Naive B cell (primary cell): ENCODE data around the gene RYR2. TPM values are rescaled to one million over a fixed set of nuclear protein-coding genes. Genes with fewer than 3 reads are reported as not detected.

ENCODE experiments used
- ATAC-seq, 2 donors: fragments of 150-1000 bp; cut with Tn5 transposase; 2 replicates each; pipeline ENCODE4 v1.10.0; 2021; ENCODE audit warnings: low read depth in 2 of 2, mild to moderate bottlenecking in 2 of 2, moderate library complexity in 2 of 2
- DNase-seq: peaks from one replicate; pipeline ENCODE4 v3.0.0; 2022
- H3K27ac Mint-ChIP-seq, 6 donors: one replicate each; pipeline ENCODE4 v1.8.0; 2020 to 2022; ENCODE audit warnings: mild to moderate bottlenecking in 6 of 6, mixed read lengths in 6 of 6, moderate library complexity in 5 of 6, inconsistent platforms in 2 of 6
- H3K27me3 Mint-ChIP-seq, 3 donors: one replicate each; pipeline ENCODE4 v1.8.0; 2021 to 2022; ENCODE audit warnings: mixed read lengths in 3 of 3, mild to moderate bottlenecking in 1 of 3
- H3K36me3 Mint-ChIP-seq, 2 donors: one replicate each; pipeline ENCODE4 v1.8.0; 2020 to 2022; ENCODE audit warnings: mixed read lengths in 2 of 2, inconsistent platforms in 1 of 2, mild to moderate bottlenecking in 1 of 2
- H3K4me1 Mint-ChIP-seq, 3 donors: one replicate each; pipeline ENCODE4 v1.8.0; 2020 to 2022; ENCODE audit warnings: mixed read lengths in 3 of 3, inconsistent platforms in 1 of 3, mild to moderate bottlenecking in 1 of 3, moderate library complexity in 1 of 3
- H3K4me3 Mint-ChIP-seq, 8 donors: one replicate each; pipeline ENCODE4 v1.8.0; 2020 to 2022; ENCODE audit warnings: mild to moderate bottlenecking in 8 of 8, mixed read lengths in 8 of 8, moderate library complexity in 8 of 8, inconsistent platforms in 2 of 8
- H3K9me3 Mint-ChIP-seq, 7 donors: one replicate each; pipeline ENCODE4 v1.8.0; 2020 to 2022; ENCODE audit warnings: mixed read lengths in 7 of 7, mild to moderate bottlenecking in 5 of 7, inconsistent platforms in 2 of 7, moderate library complexity in 1 of 7
- polyA plus RNA-seq, 6 donors: library from polyadenylated mRNA; unstranded; fragments of 300-500 nt; fragmentation: Illumina TruSeq; gene quantifications; one replicate each; pipeline ENCODE4 v1.2.3, GENCODE V29; 2021; ENCODE audit warnings: low read depth in 6 of 6

The RYR2 gene
- polyA plus RNA-seq, 6 donors from 2014 or later, result 0.09 TPM; not detected in 5

- no peak overlapping the region for H3K27ac Mint-ChIP-seq
- H3K9me3 Mint-ChIP-seq, result peaks cover 0 to 4% (median 0%) of the 10 kb centered on the region in 7 donors
- no peak for DNase-seq
- no peaks in the 10 kb centered on the region for H3K4me1 Mint-ChIP-seq
- no peak for ATAC-seq
- H3K27me3 Mint-ChIP-seq, result peaks cover 4 to 7% (median 7%) of the 10 kb centered on the region in 3 donors
- H3K36me3 Mint-ChIP-seq, result no peaks in the 10 kb centered on the region
- no peak overlapping the region for H3K4me3 Mint-ChIP-seq
Measured at GRCh38 chr1:237179503-237179902, 137.5 kb downstream of the RYR2 start.

- Mint-ChIP-seq H3K36me3 (no peaks in the 10 kb centered on the region), H3K27ac (no peak overlapping the region), H3K27me3 (peaks cover 4 to 7% (median 7%) of the 10 kb centered on the region in 3 donors), H3K4me1 (no peaks in the 10 kb centered on the region), H3K4me3 (no peak overlapping the region), H3K9me3 (peaks cover 0 to 4% (median 0%) of the 10 kb centered on the region in 7 donors)
- DNase-seq (no peak), ATAC-seq (no peak)
Measured at GRCh38 chr1:237180256-237180655, 138.3 kb downstream of the RYR2 start.

- Mint-ChIP-seq H3K4me3 (no peak overlapping the region), H3K27me3 (peaks cover 4 to 7% (median 7%) of the 10 kb centered on the region in 3 donors), H3K9me3 (peaks cover 0 to 4% (median 0%) of the 10 kb centered on the region in 7 donors), H3K4me1 (no peaks in the 10 kb centered on the region), H3K27ac (no peak overlapping the region), H3K36me3 (no peaks in the 10 kb centered on the region)
- no peak for ATAC-seq
- DNase-seq, result no peak
Measured at GRCh38 chr1:237181743-237182317, 139.8 kb downstream of the RYR2 start.

GRCh38 chr1:237183963-237184540 lies 142.1 kb downstream of the RYR2 start:
- no peak overlapping the region for H3K4me3 Mint-ChIP-seq
- no peak for DNase-seq

GRCh38 chr1:237186675-237187074 lies 144.7 kb downstream of the RYR2 start:
- Mint-ChIP-seq H3K4me1 (no peaks in the 10 kb centered on the region), H3K4me3 (no peak overlapping the region), H3K27me3 (peaks cover 0 to 4% (median 0%) of the 10 kb centered on the region in 3 donors), H3K27ac (no peak overlapping the region), H3K36me3 (no peaks in the 10 kb centered on the region), H3K9me3 (peaks cover 0 to 2% (median 0%) of the 10 kb centered on the region in 7 donors)
- ATAC-seq (no peak), DNase-seq (no peak)

More at GRCh38 chr1:237183963-237184540, 142.1 kb downstream of the RYR2 start:
- Mint-ChIP-seq H3K27me3 (peaks cover 4 to 7% (median 7%) of the 10 kb centered on the region in 3 donors), H3K9me3 (peaks cover 0 to 4% (median 0%) of the 10 kb centered on the region in 7 donors), H3K4me1 (no peaks in the 10 kb centered on the region), H3K27ac (no peak overlapping the region), H3K36me3 (no peaks in the 10 kb centered on the region)
- no peak for ATAC-seq

GRCh38 chr1:237187842-237188241 lies 145.9 kb downstream of the RYR2 start:
- no peak overlapping the region for H3K27ac Mint-ChIP-seq
- H3K36me3 Mint-ChIP-seq, result no peaks in the 10 kb centered on the region
- no peak overlapping the region for H3K4me3 Mint-ChIP-seq
- H3K27me3 Mint-ChIP-seq, result peaks cover 0 to 4% (median 0%) of the 10 kb centered on the region in 3 donors
- H3K9me3 Mint-ChIP-seq, result peaks cover 0 to 2% (median 0%) of the 10 kb centered on the region in 7 donors
- no peak for DNase-seq
- no peak for ATAC-seq
- no peaks in the 10 kb centered on the region for H3K4me1 Mint-ChIP-seq

- ATAC-seq (no peak), DNase-seq (no peak)
- H3K9me3 Mint-ChIP-seq, result no peaks in the 10 kb centered on the region
- H3K4me1 Mint-ChIP-seq, result no peaks in the 10 kb centered on the region
- no peaks in the 10 kb centered on the region for H3K27me3 Mint-ChIP-seq
- no peak overlapping the region for H3K4me3 Mint-ChIP-seq
- no peaks in the 10 kb centered on the region for H3K36me3 Mint-ChIP-seq
- no peak overlapping the region for H3K27ac Mint-ChIP-seq
Measured at GRCh38 chr1:237191403-237191802, 149.4 kb downstream of the RYR2 start.

GRCh38 chr1:237197470-237198425 lies 155.8 kb downstream of the RYR2 start:
- Mint-ChIP-seq H3K36me3 (no peaks in the 10 kb centered on the region), H3K9me3 (peaks cover 0 to 2% (median 0%) of the 10 kb centered on the region in 7 donors), H3K27me3 (no peaks in the 10 kb centered on the region), H3K4me1 (no peaks in the 10 kb centered on the region), H3K27ac (no peak overlapping the region), H3K4me3 (no peak overlapping the region)
- ATAC-seq (no peak), DNase-seq (no peak)

- no peak for ATAC-seq
- no peaks in the 10 kb centered on the region for H3K4me1 Mint-ChIP-seq
Measured at GRCh38 chr1:237199026-237199425, 157.0 kb downstream of the RYR2 start.

GRCh38 chr1:237201155-237201554 lies 159.2 kb downstream of the RYR2 start:
- H3K36me3 Mint-ChIP-seq, result no peaks in the 10 kb centered on the region
- DNase-seq (no peak), ATAC-seq (no peak)
- no peak overlapping the region for H3K27ac Mint-ChIP-seq
- no peaks in the 10 kb centered on the region for H3K4me1 Mint-ChIP-seq
- H3K27me3 Mint-ChIP-seq, result peaks cover 0 to 4% (median 0%) of the 10 kb centered on the region in 3 donors
- H3K9me3 Mint-ChIP-seq, result peaks cover 0 to 4% (median 0%) of the 10 kb centered on the region in 7 donors
- H3K4me3 Mint-ChIP-seq, result no peak overlapping the region

More at GRCh38 chr1:237199026-237199425, 157.0 kb downstream of the RYR2 start:
- H3K36me3 Mint-ChIP-seq, result no peaks in the 10 kb centered on the region
- peaks cover 0 to 2% (median 0%) of the 10 kb centered on the region in 7 donors for H3K9me3 Mint-ChIP-seq
- no peak overlapping the region for H3K27ac Mint-ChIP-seq
- H3K4me3 Mint-ChIP-seq, result no peak overlapping the region
- DNase-seq, result no peak
- H3K27me3 Mint-ChIP-seq, result no peaks in the 10 kb centered on the region

GRCh38 chr1:237204841-237205240 lies 162.9 kb downstream of the RYR2 start:
- peaks cover 0 to 4% (median 0%) of the 10 kb centered on the region in 3 donors for H3K27me3 Mint-ChIP-seq
- H3K4me3 Mint-ChIP-seq, result no peak overlapping the region
- peaks cover 0 to 8% (median 0%) of the 10 kb centered on the region in 7 donors for H3K9me3 Mint-ChIP-seq
- ATAC-seq (no peak), DNase-seq (no peak)
- no peak overlapping the region for H3K27ac Mint-ChIP-seq
- H3K4me1 Mint-ChIP-seq, result no peaks in the 10 kb centered on the region
- H3K36me3 Mint-ChIP-seq, result no peaks in the 10 kb centered on the region

GRCh38 chr1:237205400-237206064 lies 163.5 kb downstream of the RYR2 start:
- Mint-ChIP-seq H3K27ac (no peak overlapping the region), H3K9me3 (peaks cover 0 to 8% (median 0%) of the 10 kb centered on the region in 7 donors), H3K36me3 (no peaks in the 10 kb centered on the region), H3K4me1 (no peaks in the 10 kb centered on the region), H3K4me3 (no peak overlapping the region), H3K27me3 (peaks cover 0 to 4% (median 0%) of the 10 kb centered on the region in 3 donors)
- DNase-seq (no peak), ATAC-seq (no peak)

GRCh38 chr1:237206065-237206414 lies 164.1 kb downstream of the RYR2 start:
- DNase-seq (no peak), ATAC-seq (no peak)
- Mint-ChIP-seq H3K4me1 (no peaks in the 10 kb centered on the region), H3K9me3 (peaks cover 0 to 8% (median 0%) of the 10 kb centered on the region in 7 donors), H3K27me3 (peaks cover 0 to 4% (median 0%) of the 10 kb centered on the region in 3 donors), H3K36me3 (no peaks in the 10 kb centered on the region), H3K4me3 (no peak overlapping the region), H3K27ac (no peak overlapping the region)
